ENCODE measurements around the gene SLCO3A1. TPM values are rescaled to one million over a fixed set of nuclear protein-coding genes. Genes with fewer than 3 reads are reported as not detected.
"Not testable (repeated sequence)": the region's sequence is repeated elsewhere in the genome, so short reads cannot be mapped to it uniquely, and the experiment has no call there.

SLCO3A1 gene
- total and polyA plus RNA-seq, 5 experiments from 2014 or later: 9.3 to 12.9 (median 11.8) TPM

DNA sequence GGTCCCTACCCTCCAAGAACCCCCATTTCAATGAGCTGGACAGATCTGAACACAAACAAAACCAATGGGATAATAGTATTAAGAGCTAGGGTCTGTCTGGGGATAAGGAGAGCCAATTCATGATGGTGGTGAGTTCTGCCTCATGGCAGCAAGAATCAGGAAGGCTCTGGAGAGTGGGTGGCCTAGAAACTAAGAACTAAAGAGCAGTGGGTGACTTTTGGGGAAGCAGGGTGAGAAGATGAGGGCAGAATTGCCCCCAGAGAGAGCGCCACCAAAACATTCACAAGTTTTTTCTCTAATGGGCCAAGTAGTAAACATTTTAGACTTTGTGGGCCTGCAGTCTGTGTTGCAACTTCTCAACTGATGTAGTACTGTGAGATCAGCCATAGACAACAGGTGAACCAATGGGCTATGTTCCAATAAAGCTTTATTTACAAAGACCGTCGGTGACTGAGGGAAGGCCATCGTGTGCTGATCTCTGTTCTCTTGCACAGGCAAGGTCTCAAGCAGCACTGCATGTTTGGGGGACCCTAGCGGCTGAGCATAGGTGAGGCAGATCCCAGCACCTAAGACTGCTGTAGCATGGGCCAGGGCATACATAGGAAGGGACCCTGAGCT lies 314.7 kb downstream of the SLCO3A1 start:
- H3K27ac Mint-ChIP-seq: no peak overlapping the region
- POLR2A ChIA-PET: no interaction called here
- H3K4me3 Mint-ChIP-seq: no peak overlapping the region
- H3K36me3 Mint-ChIP-seq: peaks cover 0 to 22% (median 10%) of the 10 kb centered on the region in 3 donors
- H3K9me3 Mint-ChIP-seq: no peaks in the 10 kb centered on the region
- peaks cover 0 to under 1% (median 0%) of the 10 kb centered on the region in 4 donors for H3K4me1 Mint-ChIP-seq
- no peaks in the 10 kb centered on the region for H3K27me3 Mint-ChIP-seq
- DNase-seq (no peak), ATAC-seq (no peak)

DNA sequence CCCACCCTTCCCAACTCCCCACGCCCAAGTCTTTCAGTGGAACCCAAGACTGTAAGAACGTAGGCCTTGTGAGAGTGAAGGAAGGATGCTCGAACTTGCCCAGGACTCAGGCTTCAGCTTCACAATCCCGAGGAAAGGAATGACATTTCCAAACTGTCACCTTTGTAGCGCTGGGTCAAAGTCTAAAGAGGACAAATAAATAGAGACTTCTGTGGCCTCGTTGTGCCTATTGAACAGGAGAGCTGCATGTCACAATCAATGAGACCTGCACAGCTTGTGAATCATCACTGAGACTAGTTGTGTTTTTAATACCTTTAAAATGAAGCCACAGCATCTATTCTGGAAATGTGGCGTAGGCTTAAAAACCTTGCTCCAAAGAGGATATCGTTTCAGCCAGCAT lies 317.4 kb downstream of the SLCO3A1 start:
- no peaks in the 10 kb centered on the region for H3K9me3 Mint-ChIP-seq

DNA sequence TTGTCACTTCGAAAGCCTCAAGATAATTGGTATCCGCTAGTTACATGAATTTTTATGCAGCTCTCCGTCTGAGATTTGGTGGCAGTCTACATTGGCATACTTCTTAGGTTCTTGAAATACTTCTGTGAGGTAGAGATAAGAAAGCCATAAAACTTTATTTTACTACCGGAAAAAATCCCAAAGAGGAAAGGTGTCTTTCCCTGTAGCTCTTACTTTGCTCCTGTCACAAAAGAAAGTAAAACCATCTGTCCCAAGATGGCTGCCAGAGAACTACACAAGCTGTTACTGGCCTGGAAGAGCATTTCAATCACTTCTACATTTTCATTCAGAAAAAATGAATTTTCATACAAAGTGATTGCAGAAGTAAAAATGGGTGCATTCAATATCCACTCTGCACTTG lies 325.4 kb downstream of the SLCO3A1 start:
- Mint-ChIP-seq H3K27me3 (peaks cover 1 to 23% (median 4%) of the 10 kb centered on the region in 5 donors), H3K4me1 (peaks cover 0 to 3% (median 0%) of the 10 kb centered on the region in 4 donors), H3K9me3 (no peaks in the 10 kb centered on the region), H3K27ac (no peak overlapping the region), H3K36me3 (no peaks in the 10 kb centered on the region), H3K4me3 (no peak overlapping the region)
- POLR2A ChIA-PET: no interaction called here
- ATAC-seq: no peak
- no peak for DNase-seq

More for the DNA sequence above, 317.4 kb downstream of the SLCO3A1 start:
- Mint-ChIP-seq H3K27me3 (peaks cover 0 to 3% (median 0%) of the 10 kb centered on the region in 5 donors), H3K36me3 (peaks cover 0 to 5% (median 2%) of the 10 kb centered on the region in 3 donors), H3K4me1 (peaks cover 0 to 5% (median 0%) of the 10 kb centered on the region in 4 donors), H3K4me3 (no peak overlapping the region), H3K27ac (no peak overlapping the region)
- no peak for ATAC-seq
- POLR2A ChIA-PET: no interaction called here
- DNase-seq: no peak

DNA sequence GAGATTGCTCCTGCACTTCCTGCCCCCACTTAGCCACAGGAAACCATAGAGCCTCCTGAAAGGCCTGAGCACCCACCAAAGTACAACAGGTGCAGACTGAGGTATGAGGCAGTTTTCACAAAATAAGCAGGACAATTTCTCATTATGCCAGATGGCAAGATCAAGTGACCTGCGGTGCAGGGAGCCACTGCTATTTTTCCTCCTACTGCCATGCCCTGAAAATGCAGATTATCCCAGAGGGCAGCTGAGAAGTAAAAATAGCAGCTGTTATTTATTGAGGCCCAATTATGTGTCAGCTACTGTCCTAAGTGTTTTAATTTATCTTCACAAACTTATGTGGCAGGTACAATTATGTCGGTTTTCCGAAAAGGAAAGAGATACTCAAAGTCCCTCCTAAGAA lies 330.6 kb downstream of the SLCO3A1 start:
- peaks cover under 1 to 20% (median 7%) of the 10 kb centered on the region in 5 donors for H3K27me3 Mint-ChIP-seq
- no peaks in the 10 kb centered on the region for H3K36me3 Mint-ChIP-seq
- POLR2A ChIA-PET: no interaction called here
- H3K9me3 Mint-ChIP-seq: no peaks in the 10 kb centered on the region
- no peak for DNase-seq
- H3K4me3 Mint-ChIP-seq: no peak overlapping the region
- no peak overlapping the region for H3K27ac Mint-ChIP-seq
- no peaks in the 10 kb centered on the region for H3K4me1 Mint-ChIP-seq
- ATAC-seq: no peak

DNA sequence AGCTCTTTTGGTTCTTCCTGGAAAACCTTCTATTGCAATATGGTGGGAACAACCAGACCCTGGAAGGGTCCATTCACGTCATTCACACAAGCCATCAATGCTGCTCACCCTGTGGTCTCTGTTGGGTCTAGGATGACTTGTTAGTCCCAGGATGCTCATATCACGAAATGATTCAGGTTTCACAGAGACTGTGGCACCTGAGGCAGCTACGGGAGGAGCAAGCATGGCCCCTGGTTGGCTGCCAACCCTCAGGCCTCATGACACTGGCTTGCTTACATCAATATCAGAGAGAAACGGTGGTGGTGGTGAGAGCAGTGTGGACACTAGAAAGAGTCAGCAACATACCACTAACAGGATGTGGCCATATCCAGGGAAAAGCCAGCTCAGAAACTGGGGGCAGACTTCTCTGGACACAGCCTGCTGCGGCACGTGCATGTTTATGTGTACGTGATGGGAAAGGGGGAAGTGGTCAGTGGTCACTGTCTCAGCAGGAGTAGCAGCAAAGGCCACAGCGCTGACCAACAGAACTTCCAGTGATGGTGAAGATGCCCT lies 331.2 kb downstream of the SLCO3A1 start:
- ATAC-seq (no peak), DNase-seq (peak in 1 of 10 donors; percentile 0)
- POLR2A ChIA-PET: no interaction called here
- H3K27me3 Mint-ChIP-seq: peaks cover 4 to 26% (median 10%) of the 10 kb centered on the region in 5 donors
- no peaks in the 10 kb centered on the region for H3K9me3 Mint-ChIP-seq
- no peaks in the 10 kb centered on the region for H3K36me3 Mint-ChIP-seq
- peak overlapping the region in 1 of 10 donors; percentile 68 for H3K27ac Mint-ChIP-seq
- H3K4me3 Mint-ChIP-seq: no peak overlapping the region
- no peaks in the 10 kb centered on the region for H3K4me1 Mint-ChIP-seq

DNA sequence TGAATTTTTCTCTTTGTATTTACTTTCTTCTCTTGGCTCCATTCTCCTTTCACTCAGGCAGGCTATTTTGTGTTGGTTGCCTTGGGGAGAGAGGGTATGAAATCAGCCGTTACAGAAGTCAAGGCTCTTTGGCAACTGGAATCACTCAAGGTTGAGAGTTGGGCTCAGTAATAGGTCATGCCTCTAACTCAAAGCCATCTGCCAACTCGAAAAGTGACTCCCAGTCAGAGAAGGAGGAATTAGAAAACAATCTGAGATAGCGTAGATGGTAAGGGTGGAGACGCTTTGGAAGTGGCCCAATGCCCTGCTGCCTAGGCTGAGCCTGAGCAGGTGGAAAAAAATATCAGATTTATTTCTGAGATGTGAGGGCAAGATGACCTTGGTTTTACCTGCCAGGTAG lies 334.5 kb downstream of the SLCO3A1 start:
- Mint-ChIP-seq H3K36me3 (no peaks in the 10 kb centered on the region), H3K27me3 (peaks cover 4 to 27% (median 10%) of the 10 kb centered on the region in 5 donors)

DNA sequence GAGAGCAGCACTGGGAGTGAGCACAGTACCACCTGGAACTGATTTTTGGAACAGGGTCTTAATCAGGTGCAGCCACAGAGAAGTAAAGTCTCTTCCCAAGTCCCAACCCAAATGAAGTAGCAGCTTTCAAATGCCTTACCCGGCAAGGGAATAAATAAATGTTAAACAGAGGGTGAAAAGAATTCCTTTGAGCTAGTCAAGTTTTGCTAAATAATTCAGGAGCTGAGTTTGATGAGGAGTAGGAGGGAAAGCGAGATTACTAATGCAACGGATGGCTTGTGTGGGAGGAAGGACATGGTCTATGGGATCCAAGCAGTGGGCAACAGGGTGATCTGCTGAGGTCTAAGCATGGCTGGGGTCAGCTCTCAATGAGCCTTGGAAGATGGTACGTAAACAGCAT lies 335.7 kb downstream of the SLCO3A1 start:
- DNase-seq (no peak), ATAC-seq (no peak)
- H3K36me3 Mint-ChIP-seq: no peaks in the 10 kb centered on the region
- no peaks in the 10 kb centered on the region for H3K9me3 Mint-ChIP-seq
- no peak overlapping the region for H3K27ac Mint-ChIP-seq
- H3K4me1 Mint-ChIP-seq: no peaks in the 10 kb centered on the region
- H3K27me3 Mint-ChIP-seq: peaks cover 4 to 20% (median 10%) of the 10 kb centered on the region in 5 donors
- H3K4me3 Mint-ChIP-seq: no peak overlapping the region
- POLR2A ChIA-PET: no interaction called here

More for the DNA sequence above, 334.5 kb downstream of the SLCO3A1 start:
- DNase-seq: no peak
- no peak overlapping the region for H3K4me3 Mint-ChIP-seq
- no peak overlapping the region for H3K27ac Mint-ChIP-seq
- POLR2A ChIA-PET: no interaction called here
- H3K4me1 Mint-ChIP-seq: no peaks in the 10 kb centered on the region
- no peaks in the 10 kb centered on the region for H3K9me3 Mint-ChIP-seq
- ATAC-seq: no peak

DNA sequence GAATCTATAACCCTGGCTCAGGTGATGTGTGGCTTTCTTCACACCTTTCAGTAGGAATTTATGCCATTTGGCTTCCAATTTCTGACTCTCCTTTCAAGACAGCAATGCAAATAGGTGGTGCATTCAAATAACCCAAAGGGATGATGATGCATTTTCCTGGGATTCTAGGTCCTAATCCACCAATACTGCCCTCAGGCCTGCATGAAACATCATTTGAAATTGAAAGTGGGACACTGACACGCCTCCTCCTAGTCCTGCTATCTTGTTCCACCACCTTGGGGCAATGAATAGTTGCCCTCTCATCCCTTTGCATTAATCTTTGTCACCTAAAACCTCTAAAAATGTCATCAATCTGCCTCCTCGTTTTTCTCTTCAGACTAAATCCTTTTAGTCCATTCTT lies 341.7 kb downstream of the SLCO3A1 start:
- ATAC-seq: no peak
- H3K36me3 Mint-ChIP-seq: no peaks in the 10 kb centered on the region
- H3K4me3 Mint-ChIP-seq: no peak overlapping the region
- POLR2A ChIA-PET: no interaction called here
- H3K4me1 Mint-ChIP-seq: no peaks in the 10 kb centered on the region
- no peak for DNase-seq
- peaks cover 0 to 8% (median 2%) of the 10 kb centered on the region in 5 donors for H3K27me3 Mint-ChIP-seq
- peaks cover 0 to 5% (median 4%) of the 10 kb centered on the region in 9 donors for H3K9me3 Mint-ChIP-seq
- no peak overlapping the region for H3K27ac Mint-ChIP-seq

DNA sequence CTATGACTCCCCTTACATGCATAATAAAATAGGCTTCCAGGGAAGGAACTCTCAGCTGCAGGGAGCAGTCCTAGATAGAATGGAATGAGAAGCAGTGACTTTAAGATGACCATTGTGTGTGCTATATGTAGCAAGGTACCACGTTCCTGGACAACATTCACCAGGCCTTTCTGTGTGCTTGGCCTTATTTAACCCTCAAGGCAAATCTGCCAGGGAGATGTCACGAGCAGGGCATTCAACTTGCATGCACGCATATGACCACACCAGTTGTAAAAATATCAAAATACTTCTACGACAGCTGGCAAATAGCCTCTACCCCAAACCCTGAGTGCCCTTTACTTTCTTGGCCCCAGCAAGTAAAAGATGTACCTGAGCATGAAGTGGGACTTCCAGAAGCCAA lies 342.8 kb downstream of the SLCO3A1 start:
- POLR2A ChIA-PET: no interaction called here
- no peak for ATAC-seq

DNA sequence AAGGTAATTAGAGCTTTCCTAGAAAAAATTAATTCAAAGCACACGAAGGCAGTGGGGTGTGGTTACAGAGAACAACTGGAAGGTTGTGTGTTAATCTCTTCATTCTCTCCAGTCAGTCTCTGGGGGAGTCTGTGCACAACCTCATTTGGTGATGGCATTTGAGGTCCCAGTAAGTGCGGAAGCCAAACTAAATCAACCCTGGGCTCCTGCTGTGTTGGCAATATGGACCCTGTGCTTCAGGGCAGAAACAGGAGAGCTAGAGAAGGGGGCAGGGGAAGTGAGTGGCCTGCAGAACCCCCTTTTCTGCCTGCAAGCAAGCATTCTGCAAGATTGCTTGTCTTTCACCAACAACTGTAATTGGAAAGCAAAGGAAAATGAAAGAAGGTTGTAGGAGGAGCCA lies 344.2 kb downstream of the SLCO3A1 start:
- H3K9me3 Mint-ChIP-seq: peaks cover 0 to 8% (median 5%) of the 10 kb centered on the region in 9 donors
- peaks cover 0 to 16% (median 3%) of the 10 kb centered on the region in 5 donors for H3K27me3 Mint-ChIP-seq
- DNase-seq (no peak), ATAC-seq (no peak)
- no peak overlapping the region for H3K27ac Mint-ChIP-seq
- POLR2A ChIA-PET: no interaction called here
- H3K36me3 Mint-ChIP-seq: no peaks in the 10 kb centered on the region
- H3K4me1 Mint-ChIP-seq: no peaks in the 10 kb centered on the region
- no peak overlapping the region for H3K4me3 Mint-ChIP-seq

More for the DNA sequence above, 342.8 kb downstream of the SLCO3A1 start:
- Mint-ChIP-seq H3K27me3 (peaks cover 0 to 11% (median 2%) of the 10 kb centered on the region in 5 donors), H3K27ac (no peak overlapping the region), H3K4me3 (no peak overlapping the region), H3K36me3 (no peaks in the 10 kb centered on the region), H3K9me3 (peaks cover 0 to 7% (median 4%) of the 10 kb centered on the region in 9 donors), H3K4me1 (no peaks in the 10 kb centered on the region)
- no peak for DNase-seq

DNA sequence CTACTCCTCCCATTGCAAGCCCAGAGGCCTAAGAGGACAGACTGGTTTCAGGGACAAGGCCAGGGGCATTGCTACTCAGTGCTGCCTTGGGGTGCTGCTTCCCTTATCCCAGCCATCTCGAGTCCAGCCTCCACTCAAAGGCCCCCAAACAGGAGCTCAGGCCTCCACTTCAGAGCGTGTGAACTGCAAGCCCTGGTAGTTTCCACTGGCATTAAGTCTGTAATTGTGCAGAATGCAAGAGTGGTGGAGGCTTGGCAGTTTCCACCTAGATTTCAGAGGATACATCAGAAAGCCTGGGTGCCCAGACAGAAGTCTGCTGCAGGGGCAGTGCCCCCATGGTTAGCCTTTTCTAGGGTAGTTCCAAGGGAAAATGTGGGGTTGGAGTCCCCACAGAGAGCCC lies 347.4 kb downstream of the SLCO3A1 start:
- peaks cover 5 to 24% (median 7%) of the 10 kb centered on the region in 5 donors for H3K27me3 Mint-ChIP-seq
- ATAC-seq: no peak
- POLR2A ChIA-PET: no interaction called here
- DNase-seq: no peak
- H3K4me3 Mint-ChIP-seq: no peak overlapping the region
- H3K9me3 Mint-ChIP-seq: peaks cover 0 to 19% (median 6%) of the 10 kb centered on the region in 9 donors
- peaks cover 0 to 3% (median 0%) of the 10 kb centered on the region in 3 donors for H3K36me3 Mint-ChIP-seq
- H3K27ac Mint-ChIP-seq: no peak overlapping the region
- H3K4me1 Mint-ChIP-seq: no peaks in the 10 kb centered on the region

DNA sequence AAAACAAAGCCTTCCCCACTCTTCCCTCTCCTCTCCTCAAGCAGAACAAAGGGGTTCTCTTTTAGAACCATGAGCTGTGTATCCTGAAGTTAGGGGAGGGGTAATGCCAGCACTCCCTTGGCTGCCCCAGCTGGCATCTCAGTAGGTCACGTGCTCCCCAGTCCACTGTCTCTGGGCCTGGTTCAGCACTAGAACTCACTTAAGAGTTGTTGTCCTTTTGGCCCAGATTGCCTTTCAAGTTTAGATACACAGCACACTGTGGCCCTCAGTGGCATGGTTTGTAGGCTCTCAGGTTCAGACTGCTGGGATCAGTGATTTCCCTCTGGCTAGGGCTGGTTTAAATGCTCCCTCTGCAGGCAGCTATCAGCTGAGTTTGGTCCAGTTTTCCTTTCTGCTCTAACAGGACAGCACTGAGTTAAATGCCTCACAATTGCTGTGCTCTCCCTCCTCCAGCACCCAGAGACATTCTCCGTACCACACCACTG lies 351.8 kb downstream of the SLCO3A1 start:
- POLR2A ChIA-PET: no interaction called here
- H3K36me3 Mint-ChIP-seq: peaks cover 0 to 3% (median 0%) of the 10 kb centered on the region in 3 donors
- DNase-seq (no peak), ATAC-seq (no peak)
- H3K4me1 Mint-ChIP-seq: no peaks in the 10 kb centered on the region
- peaks cover 0 to 19% (median 4%) of the 10 kb centered on the region in 9 donors for H3K9me3 Mint-ChIP-seq
- peak overlapping the region in 1 of 10 donors; percentile 77 for H3K27ac Mint-ChIP-seq
- peaks cover 11 to 32% (median 23%) of the 10 kb centered on the region in 5 donors for H3K27me3 Mint-ChIP-seq
- H3K4me3 Mint-ChIP-seq: no peak overlapping the region

DNA sequence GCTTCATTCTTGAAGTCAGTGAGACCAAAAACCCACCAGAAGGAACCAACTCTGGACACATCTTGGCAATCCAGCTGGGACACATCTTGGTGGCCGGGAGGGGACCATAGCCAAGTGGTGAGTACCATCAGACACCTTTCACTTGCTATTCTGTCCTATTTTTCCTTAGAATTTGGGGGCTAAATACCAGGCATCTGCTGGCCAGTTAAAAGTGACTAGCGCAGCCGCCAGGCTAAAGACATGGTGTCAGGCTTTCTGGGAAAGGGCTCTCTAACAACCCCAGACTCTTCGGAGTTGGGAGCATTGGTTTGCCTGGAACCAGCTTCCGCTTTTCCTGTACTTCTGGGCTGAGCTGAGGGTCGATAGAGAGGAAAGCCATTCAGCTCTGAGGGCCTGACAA lies 354.1 kb downstream of the SLCO3A1 start:
- POLR2A ChIA-PET, H3K36me3 Mint-ChIP-seq, H3K4me3 Mint-ChIP-seq, H3K4me1 Mint-ChIP-seq, ATAC-seq, DNase-seq, H3K27ac Mint-ChIP-seq: not testable (repeated sequence)
- Mint-ChIP-seq H3K9me3 (peaks cover 0 to 21% (median 5%) of the 10 kb centered on the region in 9 donors), H3K27me3 (peaks cover 11 to 34% (median 23%) of the 10 kb centered on the region in 5 donors)
